ENCODE data around the gene TMEM150A. TPM values are rescaled to one million over a fixed set of nuclear protein-coding genes. Genes with fewer than 3 reads are reported as not detected.

The TMEM150A gene
- total and polyA plus RNA-seq, 8 donors = 11.5 to 39.6 (median 14.6) TPM

Other genes with a start within 250 kb of the TMEM150A start
- 10 to 100 TPM; 67.6 to 68.1 TPM for gene RETSAT, start 248.2 kb downstream of the TMEM150A start, total RNA-seq
- gene RETSAT, start 248.2 kb downstream of the TMEM150A start, polyA plus RNA-seq (ENCODE audit: insufficient read length in 6 of 6) = 10 to 100 TPM; 24.5 to 30.4 (median 28.5) TPM
- 10 to 100 TPM; 20.8 to 21.7 TPM for gene ELMOD3, start 247.9 kb downstream of the TMEM150A start, total RNA-seq
- 10 to 100 TPM; 29.6 to 40.5 (median 32.7) TPM for gene ELMOD3, start 247.9 kb downstream of the TMEM150A start, polyA plus RNA-seq (ENCODE audit: insufficient read length in 6 of 6)
- gene CAPG, start 192.3 kb downstream of the TMEM150A start, total RNA-seq = 100 to 1,000 TPM; 340 to 418 TPM
- 10 to 100 TPM; 45.8 to 60.1 (median 51.8) TPM for gene CAPG, start 192.3 kb downstream of the TMEM150A start, polyA plus RNA-seq (ENCODE audit: insufficient read length in 6 of 6)
- under 1 TPM; 0.60 to 0.90 TPM for gene SH2D6, start 184.0 kb downstream of the TMEM150A start, total RNA-seq
- gene SH2D6, start 184.0 kb downstream of the TMEM150A start, polyA plus RNA-seq (ENCODE audit: insufficient read length in 6 of 6) = 1 to 10 TPM in 2 of 6 donors, under 1 TPM in 4; 0.42 to 1.3 (median 0.80) TPM
- 100 to 1,000 TPM; 135 to 194 TPM for gene MAT2A, start 63.5 kb downstream of the TMEM150A start, total RNA-seq
- gene MAT2A, start 63.5 kb downstream of the TMEM150A start, polyA plus RNA-seq (ENCODE audit: insufficient read length in 6 of 6) = 100 to 1,000 TPM; 287 to 341 (median 313) TPM
- 100 to 1,000 TPM in 1 of 2 donors, 10 to 100 TPM in 1; 71.8 to 126 TPM for gene GGCX, start 41.2 kb downstream of the TMEM150A start, total RNA-seq
- gene GGCX, start 41.2 kb downstream of the TMEM150A start, polyA plus RNA-seq (ENCODE audit: insufficient read length in 6 of 6) = 10 to 100 TPM; 31.9 to 37.9 (median 37.0) TPM
- gene VAMP8, start 25.1 kb downstream of the TMEM150A start, total RNA-seq = 100 to 1,000 TPM; 176 to 250 TPM
- gene VAMP8, start 25.1 kb downstream of the TMEM150A start, polyA plus RNA-seq (ENCODE audit: insufficient read length in 6 of 6) = 10 to 100 TPM; 51.8 to 76.7 (median 62.4) TPM
- gene VAMP5, start 18.3 kb downstream of the TMEM150A start, total RNA-seq = 10 to 100 TPM; 58.2 to 87.7 TPM
- gene VAMP5, start 18.3 kb downstream of the TMEM150A start, polyA plus RNA-seq (ENCODE audit: insufficient read length in 6 of 6) = 10 to 100 TPM; 49.6 to 65.9 (median 55.7) TPM
- 100 to 1,000 TPM; 101 to 107 TPM for gene RNF181, start 7.0 kb downstream of the TMEM150A start, total RNA-seq
- gene RNF181, start 7.0 kb downstream of the TMEM150A start, polyA plus RNA-seq (ENCODE audit: insufficient read length in 6 of 6) = 100 to 1,000 TPM in 3 of 6 donors, 10 to 100 TPM in 3; 94.9 to 109 (median 101) TPM
- 10 to 100 TPM; 37.0 to 42.5 TPM for gene C2orf68, start 9.4 kb upstream of the TMEM150A start, total RNA-seq
- gene C2orf68, start 9.4 kb upstream of the TMEM150A start, polyA plus RNA-seq (ENCODE audit: insufficient read length in 6 of 6) = 10 to 100 TPM; 69.9 to 79.0 (median 74.5) TPM
- gene USP39, start 13.5 kb upstream of the TMEM150A start, total RNA-seq = 10 to 100 TPM; 44.5 to 45.5 TPM
- 10 to 100 TPM; 55.1 to 70.8 (median 68.5) TPM for gene USP39, start 13.5 kb upstream of the TMEM150A start, polyA plus RNA-seq (ENCODE audit: insufficient read length in 6 of 6)
- over 10,000 TPM; 11,570 to 18,328 TPM for gene SFTPB, start 65.5 kb upstream of the TMEM150A start, total RNA-seq
- 100 to 1,000 TPM; 183 to 652 (median 403) TPM for gene SFTPB, start 65.5 kb upstream of the TMEM150A start, polyA plus RNA-seq (ENCODE audit: insufficient read length in 6 of 6)
- 10 to 100 TPM in 1 of 2 donors, 1 to 10 TPM in 1; 9.2 to 10.5 TPM for gene GNLY, start 91.7 kb upstream of the TMEM150A start, total RNA-seq
- gene GNLY, start 91.7 kb upstream of the TMEM150A start, polyA plus RNA-seq (ENCODE audit: insufficient read length in 6 of 6) = 1 to 10 TPM in 5 of 6 donors, under 1 TPM in 1; 0.90 to 7.4 (median 2.0) TPM
- gene ATOH8, start 151.3 kb upstream of the TMEM150A start, total RNA-seq = 10 to 100 TPM; 24.7 to 27.1 TPM
- gene ATOH8, start 151.3 kb upstream of the TMEM150A start, polyA plus RNA-seq (ENCODE audit: insufficient read length in 6 of 6) = 10 to 100 TPM; 30.5 to 36.5 (median 34.9) TPM

All from left lung (tissue), 8 donors.